ENCODE measurements around the gene PTPRN2. TPM values are rescaled to one million over a fixed set of nuclear protein-coding genes. Genes with fewer than 3 reads are reported as not detected.
"Not testable (repeated sequence)": the region's sequence is repeated elsewhere in the genome, so short reads cannot be mapped to it uniquely, and the experiment has no call there.

The PTPRN2 gene
- total RNA-seq, 1 experiment from 2014 or later: 0.16 TPM

GRCh38 chr7:158530800-158531609 is 56.6 kb downstream of the PTPRN2 start:
- in situ Hi-C loops (cut with HindIII; ENCODE audit: low pct_unique_long_range_greater_than_20kb, low sequenced_read_pairs): no loop called here
- DNase-seq (ENCODE audit: low read depth, low spot score): no peak

DNA sequence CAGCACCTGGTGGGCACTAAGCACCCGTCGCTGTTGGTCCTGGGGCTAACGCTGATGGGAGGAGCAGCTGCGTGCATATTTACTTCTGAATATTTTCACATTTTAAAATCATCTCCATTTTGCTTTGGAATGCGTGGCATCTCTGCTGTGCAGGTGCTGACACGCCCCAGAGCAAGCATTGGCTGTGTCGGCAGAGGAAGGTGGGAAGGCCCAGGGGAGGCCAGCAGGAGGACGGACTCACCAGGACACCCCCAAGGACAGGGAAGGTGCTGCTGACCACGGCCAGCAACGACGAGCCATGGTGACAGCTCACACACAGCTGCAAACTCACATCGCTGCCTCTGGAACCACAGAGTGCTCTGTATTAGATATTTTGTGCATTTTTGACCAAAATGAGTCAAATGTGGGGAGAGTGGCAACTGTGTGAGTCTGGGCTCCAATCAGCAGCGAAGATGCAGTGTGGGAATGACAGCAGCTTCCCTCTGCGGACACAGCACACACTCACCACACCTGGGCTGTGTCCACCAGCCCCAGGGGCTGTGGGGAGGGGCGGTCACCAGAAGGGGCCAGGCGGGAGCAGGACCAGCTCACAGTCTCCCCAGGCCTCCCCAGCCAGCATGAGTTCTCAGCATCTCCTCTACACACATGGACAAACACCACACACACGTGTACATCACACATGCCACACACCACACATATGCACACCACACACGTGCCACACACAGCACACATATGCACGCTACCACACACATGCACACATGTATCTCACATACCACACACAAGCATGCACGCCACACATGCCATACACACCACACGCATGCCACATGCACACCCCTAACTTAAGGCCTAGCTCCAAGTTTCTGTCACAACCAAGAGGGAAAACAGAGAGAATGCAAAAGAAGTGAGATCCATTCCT is 58.2 kb downstream of the PTPRN2 start:
- in situ Hi-C loops (cut with HindIII; ENCODE audit: low pct_unique_long_range_greater_than_20kb, low sequenced_read_pairs): no loop called here
- no peak for DNase-seq (ENCODE audit: low read depth, low spot score)

DNA sequence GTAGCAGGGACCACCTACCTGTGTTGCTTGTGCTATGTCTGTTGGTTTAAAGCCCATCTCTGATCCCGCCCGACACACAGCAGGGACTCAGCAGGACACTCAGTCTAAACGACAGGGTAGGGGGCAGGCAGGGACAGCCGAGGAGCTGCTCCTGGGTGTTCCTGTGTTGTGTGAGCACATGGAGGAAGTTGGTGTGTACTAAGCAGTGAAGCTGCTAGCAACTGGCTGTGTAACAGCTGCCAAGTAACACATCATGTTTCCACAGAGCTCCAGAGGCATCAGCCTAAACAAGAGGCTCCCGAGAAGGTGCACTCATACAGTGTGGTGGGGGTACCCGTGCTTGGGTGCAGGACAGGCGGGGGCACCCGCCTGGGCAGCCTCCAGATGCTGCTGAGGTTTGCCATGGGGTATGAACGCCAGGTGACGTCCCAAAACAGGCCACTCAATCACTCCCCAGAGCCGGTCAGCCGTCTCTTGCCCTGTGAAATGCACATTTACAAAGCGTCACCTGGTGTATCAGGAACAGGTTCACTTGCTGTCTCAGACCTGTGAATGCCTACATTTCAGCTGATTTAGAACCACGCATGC is 59.6 kb downstream of the PTPRN2 start:
- in situ Hi-C loops (cut with HindIII; ENCODE audit: low pct_unique_long_range_greater_than_20kb, low sequenced_read_pairs): no loop called here
- DNase-seq (ENCODE audit: low read depth, low spot score): no peak

GRCh38 chr7:158527495-158527894 is 60.1 kb downstream of the PTPRN2 start:
- DNase-seq (ENCODE audit: low read depth, low spot score): no peak

GRCh38 chr7:158527038-158527437 is 60.6 kb downstream of the PTPRN2 start:
- in situ Hi-C loops (cut with HindIII; ENCODE audit: low pct_unique_long_range_greater_than_20kb, low sequenced_read_pairs): no loop called here
- no peak for DNase-seq (ENCODE audit: low read depth, low spot score)

More at GRCh38 chr7:158527495-158527894, 60.1 kb downstream of the PTPRN2 start:
- in situ Hi-C loops (cut with HindIII; ENCODE audit: low pct_unique_long_range_greater_than_20kb, low sequenced_read_pairs): no loop called here

DNA sequence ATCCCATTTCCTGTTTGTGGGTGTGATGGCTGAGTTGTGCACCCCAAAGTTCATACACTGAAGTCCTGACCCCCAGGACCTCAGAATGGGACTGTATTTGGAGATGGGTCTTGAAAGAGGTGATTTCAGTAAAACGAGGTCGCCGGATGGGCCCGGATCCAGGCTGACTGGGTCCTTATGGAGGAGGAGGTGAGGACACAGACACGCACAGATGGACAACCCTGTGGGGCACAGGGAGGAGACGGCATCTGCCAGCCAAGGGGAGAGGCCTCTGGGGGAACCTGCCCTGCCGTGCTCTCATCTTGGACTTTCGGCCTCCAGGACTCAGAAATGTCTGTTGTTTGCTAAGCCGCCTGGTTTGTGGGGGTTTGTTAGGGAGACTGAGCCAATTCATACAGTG is 61.1 kb downstream of the PTPRN2 start:
- DNase-seq (ENCODE audit: low read depth, low spot score): no peak
- in situ Hi-C loops (cut with HindIII; ENCODE audit: low pct_unique_long_range_greater_than_20kb, low sequenced_read_pairs): no loop called here

DNA sequence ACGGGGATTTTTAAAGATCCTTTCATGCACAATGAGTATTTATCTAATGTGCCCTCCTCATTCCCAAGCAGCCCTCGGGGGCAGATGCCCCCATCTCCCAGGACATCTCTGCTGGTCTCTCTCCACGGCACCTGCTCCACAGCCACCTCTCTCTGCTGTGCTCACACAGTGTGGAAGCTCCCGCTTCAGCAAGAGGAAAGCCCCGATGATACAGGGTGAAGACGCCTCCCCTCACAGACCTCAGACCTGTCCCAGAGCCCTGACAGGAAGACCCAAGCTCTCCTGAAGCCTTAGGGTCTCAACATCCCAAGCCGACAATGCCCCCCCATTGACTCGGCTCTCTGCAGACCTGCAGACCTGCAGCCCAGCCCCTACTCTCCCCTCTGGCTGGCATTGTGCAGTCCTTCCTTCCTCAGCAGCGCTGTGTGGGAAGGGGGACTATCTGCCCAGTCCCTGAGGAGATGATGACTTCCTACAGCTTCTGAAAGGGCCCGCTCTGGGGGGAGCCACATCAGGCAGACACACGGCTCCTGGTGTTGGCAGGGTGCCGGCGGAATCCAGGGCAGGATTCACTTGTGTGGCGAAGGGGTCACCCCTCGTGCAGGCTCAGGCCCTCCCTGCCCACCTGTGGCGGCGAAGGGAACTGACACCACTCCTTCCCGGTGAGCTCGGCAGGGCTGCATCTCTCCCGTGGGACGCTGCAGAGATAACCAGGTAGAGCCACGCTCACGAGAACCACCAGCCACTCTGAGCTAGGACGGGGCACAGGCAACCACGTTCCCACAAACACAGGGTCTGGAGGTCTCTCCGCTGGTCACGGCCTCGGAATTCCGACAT is 61.8 kb downstream of the PTPRN2 start:
- in situ Hi-C loops (cut with HindIII; ENCODE audit: low pct_unique_long_range_greater_than_20kb, low sequenced_read_pairs): no loop called here
- no peak for DNase-seq (ENCODE audit: low read depth, low spot score)

DNA sequence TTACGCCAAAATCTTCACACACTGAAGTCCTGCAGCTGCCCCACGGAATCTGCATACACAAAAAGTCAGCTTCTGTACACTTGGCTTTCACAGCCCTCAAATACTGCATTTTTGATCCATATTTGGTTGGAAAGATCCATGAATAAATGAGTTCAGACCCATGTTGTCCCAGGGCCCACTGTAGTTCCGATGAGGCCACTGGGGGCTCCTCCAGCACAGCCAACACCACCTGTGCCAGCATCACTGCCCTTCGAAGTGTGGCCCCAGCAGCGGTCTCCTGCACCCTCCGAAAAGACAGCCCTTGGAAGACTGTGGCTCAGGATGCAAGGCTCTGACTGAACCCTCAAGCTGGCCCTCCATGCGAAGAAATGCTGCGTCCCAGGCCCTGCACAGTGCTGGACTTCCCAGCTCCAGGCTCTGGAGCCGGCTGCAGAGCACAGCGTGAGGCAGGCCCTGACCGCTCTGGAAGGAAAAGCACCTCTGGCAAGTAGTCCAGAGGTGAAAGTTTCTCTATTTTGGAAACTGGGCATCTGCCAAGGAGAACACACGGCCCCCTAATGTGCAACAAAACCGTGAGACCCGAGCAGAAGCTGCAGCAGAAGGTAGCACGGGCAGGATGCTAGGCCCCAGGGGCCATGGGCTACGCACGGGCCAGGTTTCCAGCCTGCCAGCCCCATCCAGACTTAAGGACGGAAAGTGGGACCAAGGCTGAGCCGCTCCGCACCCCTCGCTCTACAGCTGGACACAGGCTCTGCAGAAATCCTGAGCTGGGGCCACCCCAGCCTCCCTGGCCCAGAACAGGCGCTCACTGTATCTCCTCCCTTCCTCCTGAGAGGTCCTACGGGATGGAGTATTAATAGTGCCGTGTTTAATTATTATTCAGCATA is 62.6 kb downstream of the PTPRN2 start:
- in situ Hi-C loops (cut with HindIII; ENCODE audit: low pct_unique_long_range_greater_than_20kb, low sequenced_read_pairs): no loop called here
- no peak for DNase-seq (ENCODE audit: low read depth, low spot score)

DNA sequence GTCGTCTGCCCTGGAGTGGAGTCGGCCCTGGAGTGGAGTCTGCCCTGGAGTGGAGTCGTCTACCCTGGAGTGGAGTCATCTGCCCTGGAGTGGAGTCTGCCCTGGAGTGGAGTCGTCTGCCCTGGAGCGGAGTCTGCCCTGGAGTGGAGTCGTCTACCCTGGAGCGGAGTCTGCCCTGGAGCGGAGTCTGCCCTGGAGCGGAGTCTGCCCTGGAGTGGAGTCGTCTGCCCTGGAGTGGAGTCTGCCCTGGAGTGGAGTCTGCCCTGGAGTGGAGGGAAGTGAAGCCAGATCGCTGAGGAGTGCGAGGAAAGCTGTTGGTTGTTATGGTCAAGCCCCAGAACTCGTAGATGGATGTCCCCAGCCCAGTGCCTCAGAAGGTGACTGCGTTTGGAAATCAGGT is 63.3 kb downstream of the PTPRN2 start:
- in situ Hi-C loops (cut with HindIII; ENCODE audit: low pct_unique_long_range_greater_than_20kb, low sequenced_read_pairs); DNase-seq (ENCODE audit: low read depth, low spot score): not testable (repeated sequence)

- in situ Hi-C loops (cut with HindIII; ENCODE audit: low pct_unique_long_range_greater_than_20kb, low sequenced_read_pairs); DNase-seq (ENCODE audit: low read depth, low spot score): not testable (repeated sequence)
Observed at GRCh38 chr7:158523877-158524276, 63.7 kb downstream of the PTPRN2 start.

- in situ Hi-C loops (cut with HindIII; ENCODE audit: low pct_unique_long_range_greater_than_20kb, low sequenced_read_pairs); DNase-seq (ENCODE audit: low read depth, low spot score): not testable (repeated sequence)
Observed at GRCh38 chr7:158523165-158523856, 64.3 kb downstream of the PTPRN2 start.

GRCh38 chr7:158521795-158522194 is 65.8 kb downstream of the PTPRN2 start:
- in situ Hi-C loops (cut with HindIII; ENCODE audit: low pct_unique_long_range_greater_than_20kb, low sequenced_read_pairs); DNase-seq (ENCODE audit: low read depth, low spot score): not testable (repeated sequence)

DNA sequence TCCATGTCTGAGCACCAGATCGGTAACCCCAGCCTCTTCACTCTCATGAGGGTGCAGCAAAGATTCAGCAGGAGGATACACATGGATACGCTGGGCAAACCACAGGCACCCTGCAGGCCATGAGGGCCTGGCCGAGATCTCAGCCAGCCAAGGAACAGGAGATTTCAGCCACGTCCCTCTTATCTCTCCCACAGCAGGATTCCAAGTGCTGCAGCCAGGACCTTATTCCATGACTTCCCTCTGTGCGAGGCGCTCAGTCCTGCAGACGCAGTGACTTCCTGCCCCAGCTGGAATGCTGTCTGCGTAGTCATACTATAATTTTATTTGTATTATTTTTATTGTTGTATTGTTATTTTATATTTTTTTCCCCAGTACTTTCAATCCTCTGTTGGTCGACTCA is 66.8 kb downstream of the PTPRN2 start:
- no peak for DNase-seq (ENCODE audit: low read depth, low spot score)
- in situ Hi-C loops (cut with HindIII; ENCODE audit: low pct_unique_long_range_greater_than_20kb, low sequenced_read_pairs): no loop called here

DNA sequence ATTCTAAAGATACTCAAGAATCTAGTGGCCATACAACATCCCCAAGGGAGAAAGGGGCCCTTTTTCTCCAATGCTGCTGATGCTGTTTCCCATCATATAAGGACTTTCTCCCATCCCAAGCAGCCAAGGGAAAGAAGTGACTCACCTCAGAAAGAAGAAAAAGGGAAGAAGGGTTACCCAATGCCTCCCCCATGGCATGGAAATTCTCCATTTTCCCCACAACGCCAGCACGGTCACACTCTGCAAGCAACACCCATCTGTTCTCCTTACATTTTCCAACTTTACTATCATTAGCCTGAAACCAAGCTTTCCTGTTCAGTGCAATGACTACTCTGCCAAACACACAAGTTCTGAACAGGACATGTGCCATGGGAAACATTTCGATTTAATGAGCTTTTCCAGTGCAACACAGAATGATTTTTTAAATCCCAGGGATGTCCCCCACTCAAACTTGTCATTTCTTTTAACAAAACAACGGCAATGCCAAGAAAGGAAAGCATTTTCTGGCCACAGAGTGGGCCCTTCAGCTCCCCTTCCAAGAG is 67.9 kb downstream of the PTPRN2 start:
- in situ Hi-C loops (cut with HindIII; ENCODE audit: low pct_unique_long_range_greater_than_20kb, low sequenced_read_pairs): no loop called here
- DNase-seq (ENCODE audit: low read depth, low spot score): no peak

- in situ Hi-C loops (cut with HindIII; ENCODE audit: low pct_unique_long_range_greater_than_20kb, low sequenced_read_pairs): no loop called here
- no peak for DNase-seq (ENCODE audit: low read depth, low spot score)
Observed at GRCh38 chr7:158518980-158519632, 68.5 kb downstream of the PTPRN2 start.

Data from SK-MEL-5 (cell line).